NCI-H2029 (cell line): ENCODE results near the gene SBNO2.
"Not testable (repeated sequence)": the region's sequence is repeated elsewhere in the genome, so short reads cannot be mapped to it uniquely, and the experiment has no call there.

ENCODE experiments used
- DNase-seq: peaks from one replicate; lab custom pipeline; 2025; lab: John Stamatoyannopoulos, UW

The SBNO2 gene

GRCh38 chr19:1136201-1136600 is 37.9 kb downstream of the SBNO2 start:
- no peak for DNase-seq

DNA sequence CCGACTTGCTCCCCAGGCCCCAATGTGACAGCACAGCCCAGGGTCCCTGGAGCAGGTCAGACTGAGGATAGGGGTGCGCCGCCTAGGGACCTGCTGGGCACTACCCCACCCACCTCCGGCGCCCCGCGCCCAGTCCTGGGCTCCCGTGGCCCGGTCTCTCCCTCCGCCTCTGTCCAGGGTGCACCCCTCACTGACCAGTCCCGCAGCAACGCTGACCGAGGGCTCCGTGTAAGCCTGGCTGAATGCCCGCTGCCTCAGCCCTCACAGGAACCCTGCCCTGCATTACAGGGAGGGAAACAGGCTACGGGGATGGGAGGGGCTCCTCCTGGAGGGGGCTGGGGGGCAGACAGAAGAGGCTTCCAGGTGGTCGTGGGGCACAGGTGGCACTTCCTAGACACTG is 38.6 kb downstream of the SBNO2 start:
- no peak for DNase-seq

DNA sequence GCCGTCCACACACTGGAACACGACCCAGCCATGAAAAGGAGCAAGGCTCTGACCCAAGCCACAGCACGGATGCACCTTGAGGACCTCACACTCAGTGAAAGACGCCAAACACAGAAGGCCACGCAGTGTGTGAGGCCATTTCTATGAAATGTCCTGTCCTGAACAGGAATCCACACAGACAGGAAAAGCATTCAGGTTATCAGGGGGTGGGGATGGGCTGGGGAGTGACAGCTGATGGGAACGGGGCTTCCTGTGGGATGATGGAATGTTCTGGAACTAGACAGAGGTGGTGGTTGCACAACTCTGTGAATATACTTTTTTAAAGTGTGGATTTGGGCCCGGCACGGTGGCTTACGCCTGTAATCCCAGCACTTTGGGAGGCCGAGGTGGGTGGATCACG is 39.6 kb downstream of the SBNO2 start:
- no peak for DNase-seq

DNA sequence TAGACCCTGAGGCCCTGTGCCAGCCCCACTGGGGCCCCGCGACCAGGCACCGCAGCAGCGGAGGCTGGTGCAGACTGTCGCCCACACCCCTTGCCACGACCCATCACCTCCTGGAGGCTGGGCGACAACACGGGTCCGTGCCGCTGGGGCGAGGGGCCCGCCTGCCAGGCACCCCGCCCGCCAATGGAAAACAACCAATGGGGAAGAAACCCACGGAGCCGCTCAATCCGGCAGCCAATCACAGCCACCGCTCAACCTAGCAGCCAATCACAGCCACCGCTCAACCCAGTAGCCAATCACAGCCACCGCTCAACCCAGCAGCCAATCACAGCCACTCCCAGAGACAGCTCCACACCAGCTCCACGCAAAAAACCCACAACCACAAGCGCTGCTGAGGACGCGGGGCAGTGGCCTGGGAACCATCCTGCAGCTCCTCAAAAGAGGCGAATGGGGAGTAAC is 40.6 kb downstream of the SBNO2 start:
- DNase-seq: no peak

- no peak for DNase-seq
Observed at GRCh38 chr19:1132552-1133383, 41.3 kb downstream of the SBNO2 start.

DNA sequence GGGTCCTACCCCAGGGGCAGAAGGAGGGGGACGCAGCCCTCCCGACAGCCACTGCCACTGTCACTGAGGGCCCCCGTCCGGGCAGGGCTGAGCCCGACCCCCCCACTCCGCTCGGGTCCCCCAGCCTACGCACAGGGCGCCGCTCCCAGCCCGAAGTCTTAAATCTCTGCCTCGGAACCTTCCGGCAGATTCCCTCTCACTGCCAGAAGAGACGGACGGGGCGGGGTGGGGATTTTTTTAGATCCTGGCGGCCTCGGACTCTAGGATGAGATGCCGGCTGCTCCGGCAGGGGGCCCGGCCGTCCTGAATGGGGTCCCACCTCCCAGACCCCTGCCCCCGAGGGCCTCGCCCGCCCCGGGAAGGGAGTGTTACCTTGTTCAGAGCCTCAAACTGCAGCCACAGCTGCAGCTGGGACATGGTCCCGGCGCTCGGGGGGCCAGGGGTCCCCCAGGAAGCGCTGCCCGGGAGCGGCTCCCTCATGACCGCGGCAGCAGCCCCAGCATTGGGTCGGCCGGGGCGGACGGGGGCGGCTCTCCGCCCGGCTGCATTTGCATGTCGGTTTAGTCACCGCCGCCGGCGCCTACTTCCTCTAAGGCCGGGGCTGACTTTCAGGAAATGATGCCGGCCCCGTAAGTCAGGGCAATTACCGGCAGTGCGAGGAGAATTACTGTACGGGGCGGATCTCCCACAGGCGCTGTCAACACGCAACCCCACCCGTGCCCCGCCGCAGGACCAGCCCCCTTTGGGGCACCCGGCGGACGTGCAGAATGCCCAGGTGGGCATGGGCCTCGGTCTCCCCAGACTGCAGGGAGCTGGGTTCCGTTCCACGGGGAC is 42.1 kb downstream of the SBNO2 start:
- no peak for DNase-seq

DNA sequence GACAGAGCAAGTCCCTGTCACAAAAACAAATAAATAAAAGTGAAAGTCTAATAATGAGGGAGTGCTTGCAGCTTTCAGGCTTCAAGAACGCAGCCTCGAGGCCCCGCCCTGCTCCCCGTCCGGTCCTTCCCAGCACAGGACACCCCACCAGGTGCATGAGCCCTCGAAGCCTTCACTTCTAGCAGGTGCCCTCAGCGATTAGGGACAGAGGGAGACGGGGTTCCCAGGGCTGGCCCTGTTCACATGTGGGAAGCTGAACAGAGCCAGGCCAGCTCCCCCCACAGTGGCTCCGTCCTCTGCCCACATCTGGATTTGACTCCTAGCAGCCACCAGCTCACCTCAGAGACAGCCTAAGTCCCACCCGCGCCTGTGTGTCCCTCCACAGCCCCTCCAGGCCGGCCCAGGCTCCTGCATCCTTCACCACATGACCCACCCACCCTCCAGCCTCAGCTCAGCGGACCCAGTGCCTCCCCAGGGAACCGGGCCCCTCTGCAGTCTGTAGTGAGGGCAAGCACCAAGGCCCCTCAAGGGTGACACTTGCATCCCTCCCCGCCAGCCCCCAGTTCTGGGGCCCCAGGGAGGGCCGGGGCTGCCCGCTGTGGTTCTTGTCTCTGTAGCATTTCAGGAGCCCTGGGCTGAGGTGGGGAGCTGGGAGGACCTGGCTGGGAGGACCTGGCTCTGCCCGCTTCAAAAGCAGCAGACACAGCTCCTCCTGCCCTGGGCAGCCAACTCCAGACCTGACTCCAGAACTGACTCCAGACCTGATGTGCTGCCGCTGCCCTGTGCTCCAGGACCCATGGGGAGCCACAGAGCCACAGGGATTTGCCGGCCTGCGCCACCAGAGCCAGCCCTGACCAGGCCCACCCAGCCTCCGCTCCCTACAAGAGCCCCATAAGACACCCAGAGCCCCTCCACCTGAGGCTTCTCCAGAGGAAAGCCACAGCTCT is 43.0 kb downstream of the SBNO2 start:
- DNase-seq: no peak

DNA sequence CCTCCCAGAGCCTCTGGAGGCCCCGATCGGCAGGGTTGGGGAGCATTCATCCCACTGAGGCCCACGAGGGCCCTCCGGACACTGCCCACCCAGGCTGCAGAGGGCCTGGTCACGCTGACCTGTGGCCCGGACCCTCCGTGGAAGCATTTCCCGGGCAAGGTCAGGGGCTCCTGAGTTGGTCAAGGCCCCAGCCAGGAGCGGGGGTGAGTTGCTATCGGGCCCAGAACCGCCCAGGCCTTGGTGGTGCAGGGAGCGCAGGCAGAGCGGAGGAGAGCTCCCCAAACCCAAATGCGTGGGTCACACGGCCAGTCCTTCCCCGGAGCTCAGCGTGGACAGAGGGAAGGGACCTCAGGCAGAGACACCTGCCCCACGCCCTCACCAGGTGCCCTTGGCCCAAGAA is 44.5 kb downstream of the SBNO2 start:
- DNase-seq: no peak

GRCh38 chr19:1129084-1129483 is 45.0 kb downstream of the SBNO2 start:
- not testable (repeated sequence) for DNase-seq

DNA sequence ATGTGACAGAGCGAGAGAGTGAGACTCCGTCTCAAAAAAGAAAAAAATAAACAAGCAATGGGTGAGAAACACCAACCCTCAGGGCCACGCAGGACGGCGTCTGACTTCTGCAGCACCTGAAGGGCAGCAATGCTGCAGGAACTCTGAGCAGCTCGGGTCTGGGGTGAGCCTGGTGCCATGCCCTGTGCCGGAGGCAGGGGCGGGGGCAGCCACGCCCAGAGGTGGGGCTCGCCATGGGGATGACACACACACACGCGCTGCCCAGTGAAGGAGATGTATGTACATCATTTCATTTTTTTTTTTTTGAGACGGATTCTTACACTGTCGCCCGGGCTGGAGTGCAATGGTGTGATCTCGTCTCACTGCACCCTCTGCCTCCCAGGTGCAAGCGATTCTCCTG is 46.0 kb downstream of the SBNO2 start:
- DNase-seq: no peak

GRCh38 chr19:1126984-1127760 is 46.9 kb downstream of the SBNO2 start:
- no peak for DNase-seq

GRCh38 chr19:1125601-1126467 is 48.2 kb downstream of the SBNO2 start:
- DNase-seq: no peak

DNA sequence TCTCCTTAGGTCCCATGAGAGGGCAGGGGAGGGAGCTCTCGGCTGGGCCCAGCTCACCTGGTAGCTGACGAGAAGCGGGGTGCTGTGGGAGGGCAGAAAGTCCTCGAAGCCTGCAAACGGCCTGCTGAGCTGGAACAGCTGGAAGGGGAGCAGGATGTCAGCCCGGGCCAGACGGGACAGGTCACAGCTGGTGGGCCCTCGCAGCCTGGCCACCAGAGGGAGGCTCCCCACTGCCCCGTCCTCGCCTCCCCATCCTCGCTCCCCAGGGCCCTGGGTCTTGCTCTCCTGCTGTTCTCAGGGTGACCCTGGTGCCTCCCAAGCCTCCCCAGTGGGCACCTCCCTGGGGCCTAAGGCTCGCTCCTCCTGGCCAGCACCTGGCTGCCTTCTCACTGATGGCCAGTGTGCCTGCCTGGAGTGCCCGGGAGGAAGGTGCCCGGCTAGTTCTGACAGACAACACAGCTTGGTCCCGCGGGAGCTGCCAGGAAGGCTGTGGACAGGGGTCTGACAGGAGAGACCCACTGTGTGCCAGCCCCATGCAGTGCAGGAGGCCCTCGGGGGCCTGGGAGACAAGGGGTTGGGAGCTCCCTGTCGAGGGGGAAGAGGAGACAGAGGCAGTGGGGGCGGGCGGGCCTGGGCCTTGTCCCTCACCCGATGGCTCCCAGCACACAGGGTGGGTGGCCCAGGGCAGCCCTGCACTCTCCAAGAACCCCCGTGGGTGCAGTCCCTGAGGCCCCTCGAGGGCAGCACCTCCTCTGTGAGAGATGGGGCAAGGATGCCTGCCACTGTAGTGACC is 50.0 kb downstream of the SBNO2 start:
- no peak for DNase-seq

DNA sequence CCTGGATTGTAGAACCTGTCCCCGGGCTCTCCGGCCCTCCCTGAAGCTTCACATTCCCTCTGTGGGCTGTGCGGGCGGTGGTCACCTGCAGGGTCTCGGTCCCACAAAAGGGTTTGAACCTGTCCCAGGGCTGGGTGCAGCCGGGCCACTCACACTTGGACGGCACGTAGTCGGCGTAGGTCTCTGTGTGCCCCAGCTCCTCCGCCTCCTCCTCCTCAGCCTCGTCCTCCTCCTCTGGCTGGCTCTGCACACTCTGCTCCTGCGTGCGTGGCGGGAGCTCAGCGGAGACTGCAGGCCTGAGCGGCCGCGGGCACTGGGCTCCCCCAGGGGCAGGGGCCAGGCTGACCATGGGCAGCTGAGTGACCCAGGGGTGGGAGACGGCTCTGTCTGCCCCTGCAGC is 50.7 kb downstream of the SBNO2 start:
- DNase-seq: no peak

DNA sequence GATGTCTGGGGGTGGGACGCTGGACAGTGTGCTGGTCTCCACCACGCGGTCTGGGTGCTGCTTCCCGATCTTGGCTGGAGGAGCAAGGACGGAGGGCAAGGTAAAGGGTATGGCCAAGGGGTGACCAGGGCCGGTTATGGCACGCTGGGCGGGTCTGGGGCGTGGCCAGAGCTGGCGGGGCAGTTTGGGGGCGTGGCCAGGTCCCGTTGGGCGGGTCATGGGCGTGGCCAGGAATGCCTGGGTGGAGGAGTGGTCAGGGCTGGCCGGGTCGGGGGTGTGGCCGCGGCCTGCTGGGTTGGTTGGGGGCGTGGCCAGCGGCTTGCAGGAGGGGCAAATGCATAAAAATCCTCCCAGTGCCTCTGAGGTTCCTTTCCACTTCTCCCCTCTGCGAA is 51.1 kb downstream of the SBNO2 start:
- no peak for DNase-seq

GRCh38 chr19:1122021-1122971 is 51.8 kb downstream of the SBNO2 start:
- no peak for DNase-seq

- no peak for DNase-seq
Observed at GRCh38 chr19:1121395-1121794, 52.7 kb downstream of the SBNO2 start.

- no peak for DNase-seq
Observed at GRCh38 chr19:1119475-1120217, 54.4 kb downstream of the SBNO2 start.
